ENCODE measurements around the gene PGA3.
"Not testable (repeated sequence)": the region's sequence is repeated elsewhere in the genome, so short reads cannot be mapped to it uniquely, and the experiment has no call there.

Gene PGA3

DNA sequence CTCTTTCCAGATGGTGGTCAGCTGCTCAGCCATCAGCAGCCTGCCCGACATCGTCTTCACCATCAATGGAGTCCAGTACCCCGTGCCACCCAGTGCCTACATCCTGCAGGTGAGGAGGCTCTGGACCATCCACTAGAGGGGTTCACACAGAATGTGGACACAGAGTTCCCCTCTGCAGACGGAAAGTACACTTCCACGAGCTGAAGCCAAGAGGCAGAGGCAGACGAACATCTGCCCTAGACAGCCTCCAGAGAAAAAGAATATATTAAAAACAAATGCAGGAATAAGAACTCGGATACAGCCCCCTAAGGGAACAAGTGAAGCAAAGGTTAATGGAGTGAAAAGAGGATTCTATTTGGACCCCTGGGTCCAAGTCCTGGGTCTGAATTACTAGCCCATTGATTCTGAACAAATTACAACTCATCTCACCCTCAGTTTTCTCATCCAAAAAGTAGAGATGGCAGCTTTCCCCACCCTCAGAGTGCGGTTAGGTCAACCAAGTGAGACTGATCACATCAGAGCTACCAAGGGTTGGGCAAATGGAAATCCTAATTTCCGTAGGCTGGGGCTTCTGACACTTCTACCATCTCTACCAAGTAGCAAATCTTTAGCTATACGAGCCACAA is 8.1 kb downstream of the PGA3 start:
- DNase-seq: not testable (repeated sequence)

DNA sequence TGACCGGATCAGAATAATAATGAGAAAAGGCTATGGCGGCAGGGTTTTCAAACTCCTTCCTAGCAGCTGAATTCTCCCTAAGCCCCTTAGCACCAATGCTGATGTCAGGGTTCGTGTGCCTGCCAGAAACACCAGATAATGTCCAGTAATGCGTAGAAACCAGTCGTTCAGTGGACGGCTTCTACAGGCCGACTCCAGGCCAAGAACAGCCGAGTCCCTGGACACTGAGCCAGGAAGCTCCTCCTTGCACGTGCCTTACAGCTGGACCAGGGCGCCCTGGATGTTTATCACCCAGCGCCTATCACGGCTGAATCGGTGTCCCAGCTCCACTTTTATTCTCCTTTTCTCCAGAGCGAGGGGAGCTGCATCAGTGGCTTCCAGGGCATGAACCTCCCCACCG is 8.9 kb downstream of the PGA3 start:
- DNase-seq: not testable (repeated sequence)

DNA sequence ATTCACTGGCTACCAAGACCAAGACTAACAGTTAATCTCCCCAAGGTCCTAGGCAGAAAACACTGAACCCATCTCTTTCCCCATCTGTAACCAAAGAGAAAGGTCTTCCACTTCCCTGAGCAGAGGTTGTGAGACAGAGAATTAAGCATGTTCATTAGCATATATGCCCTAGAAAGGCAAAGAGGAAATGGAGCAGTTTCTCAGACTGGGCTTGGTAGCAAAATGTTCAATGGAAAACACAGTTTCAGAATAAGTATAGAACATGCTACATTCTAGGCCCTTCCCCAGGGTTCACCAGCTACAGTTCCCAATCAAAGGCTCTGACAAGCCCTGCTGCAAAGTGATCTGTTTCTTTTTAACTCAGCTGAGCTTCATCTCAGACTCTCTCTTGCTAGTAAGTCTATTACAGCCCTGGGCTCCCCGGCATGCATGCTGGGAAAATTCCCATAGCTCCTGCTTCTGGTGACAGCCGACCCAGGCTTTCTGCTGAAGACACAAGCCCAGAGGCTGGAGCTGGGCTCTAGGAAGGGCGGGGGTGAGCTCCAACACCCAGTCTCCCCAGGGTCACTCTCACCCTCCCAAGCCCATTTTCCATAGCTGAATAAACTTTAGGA is 10.5 kb downstream of the PGA3 start:
- DNase-seq: not testable (repeated sequence)

DNA sequence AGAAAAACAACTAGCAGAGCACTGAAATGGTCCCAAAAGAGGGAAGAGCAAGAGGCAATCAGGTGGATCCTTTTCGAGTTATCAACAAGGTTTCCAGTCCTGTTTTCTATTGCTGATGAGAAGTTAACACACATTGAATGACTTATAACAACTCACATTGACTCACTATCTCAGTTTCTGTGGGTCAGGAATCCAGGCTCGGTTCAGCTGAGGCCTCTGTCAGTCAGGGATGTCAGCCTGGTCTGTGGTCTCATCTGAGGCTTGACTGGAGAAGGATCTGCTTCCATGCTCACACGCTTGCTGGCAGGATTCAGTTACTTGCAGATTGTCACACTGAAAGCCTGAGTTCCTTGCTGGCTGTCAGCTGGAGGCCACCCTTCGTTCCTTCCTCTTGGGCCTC is 15.0 kb downstream of the PGA3 start:
- DNase-seq: not testable (repeated sequence)

DNA sequence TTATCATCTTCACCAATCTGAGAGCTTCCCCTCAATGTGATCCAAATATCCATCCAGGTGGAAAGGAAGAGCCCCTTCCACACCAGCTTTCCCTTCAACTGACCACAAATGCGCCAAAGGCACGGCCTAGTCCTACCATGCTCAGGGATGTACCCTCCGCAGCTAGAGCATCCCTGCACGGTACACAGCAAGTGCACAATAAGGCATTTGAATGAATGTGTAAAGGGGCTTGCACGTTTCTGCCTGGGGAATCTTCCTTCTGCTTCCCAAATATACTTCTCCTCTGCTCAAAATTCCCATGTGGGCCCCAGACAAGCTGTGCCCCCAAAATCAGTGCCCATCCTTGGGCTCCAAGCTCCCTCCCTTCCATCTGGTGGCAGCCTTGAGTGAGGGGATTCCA is 15.7 kb downstream of the PGA3 start:
- DNase-seq: not testable (repeated sequence)

DNA sequence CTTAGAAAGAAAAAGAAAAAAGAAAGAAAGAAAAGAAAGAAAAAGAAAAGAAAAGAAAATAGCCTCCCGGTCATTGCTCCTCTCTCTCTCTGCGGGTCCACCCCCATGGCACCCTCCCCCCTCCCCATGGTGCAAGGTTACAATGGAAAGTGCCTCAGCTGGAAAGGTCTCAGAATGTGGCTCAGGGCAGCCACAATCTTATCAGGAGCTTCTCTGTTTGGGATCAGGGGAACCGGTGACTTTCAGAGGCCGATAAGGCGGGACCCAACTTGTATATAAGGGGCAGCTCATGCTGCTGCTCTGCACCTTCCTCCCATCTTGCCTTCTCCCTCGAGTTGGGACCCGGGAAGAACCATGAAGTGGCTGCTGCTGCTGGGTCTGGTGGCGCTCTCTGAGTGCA is 18.7 kb downstream of the PGA3 start, which contains the start of gene PGA4:
TSS of gene PGA4 (plus strand) at position 301 of the 400 bp plus-strand sequence. CDS start at position 355, 54 bp downstream.
- not testable (repeated sequence) for DNase-seq

DNA sequence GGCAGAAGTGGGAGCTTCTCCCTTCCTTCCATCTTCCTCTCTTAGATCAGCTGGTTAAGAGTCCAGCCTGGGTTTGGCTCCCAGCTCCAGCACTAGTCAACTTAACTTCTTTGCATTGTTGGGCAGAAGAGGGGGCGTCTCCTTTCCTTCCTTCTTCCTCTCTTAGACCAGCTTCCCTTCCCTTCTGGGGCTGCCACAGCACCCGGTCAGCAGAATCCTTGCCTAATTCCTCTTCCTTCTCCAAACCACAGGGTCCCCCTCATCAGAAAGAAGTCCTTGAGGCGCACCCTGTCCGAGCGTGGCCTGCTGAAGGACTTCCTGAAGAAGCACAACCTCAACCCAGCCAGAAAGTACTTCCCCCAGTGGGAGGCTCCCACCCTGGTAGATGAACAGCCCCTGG is 19.4 kb downstream of the PGA3 start:
- DNase-seq: not testable (repeated sequence)

DNA sequence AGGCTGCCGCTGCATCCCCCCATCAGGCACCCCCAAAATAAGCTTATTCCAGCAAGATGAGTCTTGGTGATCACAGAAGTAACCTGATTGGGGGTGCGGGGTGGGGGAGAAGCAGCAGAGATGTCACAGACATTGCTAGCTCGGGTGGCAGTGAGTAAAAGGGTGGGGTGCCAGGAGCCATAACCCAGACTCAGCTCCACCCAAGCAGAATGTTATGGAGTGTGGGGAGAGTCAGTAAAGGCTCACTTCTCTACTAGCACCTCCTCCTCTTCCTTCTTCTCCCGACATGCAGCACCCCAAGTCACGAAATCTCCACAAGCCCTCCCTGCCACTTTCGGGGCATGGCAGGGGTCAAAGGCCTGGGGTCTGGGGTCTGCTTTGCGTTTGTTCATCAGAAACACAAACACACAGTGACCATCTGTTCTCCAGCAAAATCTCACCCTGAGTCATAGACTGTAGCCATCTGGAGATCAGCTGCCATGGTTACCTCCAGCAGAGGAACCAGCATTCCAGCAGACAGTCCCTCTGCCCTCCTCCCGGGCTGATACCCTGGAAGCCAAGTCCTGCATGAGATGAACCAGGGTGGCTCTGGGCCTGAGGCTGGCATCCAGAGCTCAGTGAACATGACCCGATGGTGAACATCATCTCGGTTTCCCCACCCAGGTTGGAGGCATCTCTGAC is 23.3 kb downstream of the PGA3 start:
- not testable (repeated sequence) for DNase-seq

DNA sequence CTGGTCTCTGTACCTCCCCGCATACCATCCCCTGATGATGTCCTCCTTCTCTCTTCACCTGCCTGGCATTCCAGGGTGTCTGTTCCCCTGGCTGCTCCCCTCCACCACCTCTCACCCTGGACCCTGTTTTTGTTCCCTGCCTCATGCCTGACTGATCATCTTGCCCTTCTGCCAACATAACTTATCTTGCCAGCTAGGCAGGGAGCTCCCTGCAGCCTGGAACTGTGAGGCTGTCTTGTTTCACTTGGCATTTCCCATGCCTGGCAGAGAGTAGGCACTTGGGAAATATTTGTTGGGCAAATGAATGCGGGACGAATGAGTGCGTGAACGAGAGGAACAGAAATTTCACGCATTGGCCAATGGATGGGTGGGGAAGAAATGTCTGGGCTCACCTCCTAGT is 26.1 kb downstream of the PGA3 start:
- not testable (repeated sequence) for DNase-seq

DNA sequence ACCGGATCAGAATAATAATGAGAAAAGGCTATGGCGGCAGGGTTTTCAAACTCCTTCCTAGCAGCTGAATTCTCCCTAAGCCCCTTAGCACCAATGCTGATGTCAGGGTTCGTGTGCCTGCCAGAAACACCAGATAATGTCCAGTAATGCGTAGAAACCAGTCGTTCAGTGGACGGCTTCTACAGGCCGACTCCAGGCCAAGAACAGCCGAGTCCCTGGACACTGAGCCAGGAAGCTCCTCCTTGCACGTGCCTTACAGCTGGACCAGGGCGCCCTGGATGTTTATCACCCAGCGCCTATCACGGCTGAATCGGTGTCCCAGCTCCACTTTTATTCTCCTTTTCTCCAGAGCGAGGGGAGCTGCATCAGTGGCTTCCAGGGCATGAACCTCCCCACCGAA is 27.7 kb downstream of the PGA3 start:
- not testable (repeated sequence) for DNase-seq

DNA sequence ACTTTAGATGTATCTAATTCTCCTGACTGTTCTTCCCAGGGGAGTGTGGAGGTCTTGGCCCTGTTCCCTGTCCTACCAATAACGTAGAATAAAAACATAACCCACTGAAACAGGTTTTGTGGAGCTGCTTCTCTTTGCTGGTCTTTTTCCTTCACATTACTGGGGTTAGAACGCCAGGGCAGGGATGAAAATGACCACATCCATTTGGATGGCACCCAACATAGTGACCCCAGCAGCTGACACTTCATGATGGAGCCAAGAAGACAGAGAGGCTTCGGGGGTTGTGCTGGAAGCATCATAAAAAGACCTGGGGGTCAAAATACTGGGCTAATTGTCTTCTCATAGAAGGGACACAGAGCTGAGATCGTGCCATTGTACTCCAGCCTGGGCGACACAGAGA is 28.3 kb downstream of the PGA3 start:
- not testable (repeated sequence) for DNase-seq

DNA sequence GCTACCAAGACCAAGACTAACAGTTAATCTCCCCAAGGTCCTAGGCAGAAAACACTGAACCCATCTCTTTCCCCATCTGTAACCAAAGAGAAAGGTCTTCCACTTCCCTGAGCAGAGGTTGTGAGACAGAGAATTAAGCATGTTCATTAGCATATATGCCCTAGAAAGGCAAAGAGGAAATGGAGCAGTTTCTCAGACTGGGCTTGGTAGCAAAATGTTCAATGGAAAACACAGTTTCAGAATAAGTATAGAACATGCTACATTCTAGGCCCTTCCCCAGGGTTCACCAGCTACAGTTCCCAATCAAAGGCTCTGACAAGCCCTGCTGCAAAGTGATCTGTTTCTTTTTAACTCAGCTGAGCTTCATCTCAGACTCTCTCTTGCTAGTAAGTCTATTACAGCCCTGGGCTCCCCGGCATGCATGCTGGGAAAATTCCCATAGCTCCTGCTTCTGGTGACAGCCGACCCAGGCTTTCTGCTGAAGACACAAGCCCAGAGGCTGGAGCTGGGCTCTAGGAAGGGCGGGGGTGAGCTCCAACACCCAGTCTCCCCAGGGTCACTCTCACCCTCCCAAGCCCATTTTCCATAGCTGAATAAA is 29.3 kb downstream of the PGA3 start:
- not testable (repeated sequence) for DNase-seq

DNA sequence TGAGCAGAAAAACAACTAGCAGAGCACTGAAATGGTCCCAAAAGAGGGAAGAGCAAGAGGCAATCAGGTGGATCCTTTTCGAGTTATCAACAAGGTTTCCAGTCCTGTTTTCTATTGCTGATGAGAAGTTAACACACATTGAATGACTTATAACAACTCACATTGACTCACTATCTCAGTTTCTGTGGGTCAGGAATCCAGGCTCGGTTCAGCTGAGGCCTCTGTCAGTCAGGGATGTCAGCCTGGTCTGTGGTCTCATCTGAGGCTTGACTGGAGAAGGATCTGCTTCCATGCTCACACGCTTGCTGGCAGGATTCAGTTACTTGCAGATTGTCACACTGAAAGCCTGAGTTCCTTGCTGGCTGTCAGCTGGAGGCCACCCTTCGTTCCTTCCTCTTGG is 33.8 kb downstream of the PGA3 start:
- DNase-seq: not testable (repeated sequence)

DNA sequence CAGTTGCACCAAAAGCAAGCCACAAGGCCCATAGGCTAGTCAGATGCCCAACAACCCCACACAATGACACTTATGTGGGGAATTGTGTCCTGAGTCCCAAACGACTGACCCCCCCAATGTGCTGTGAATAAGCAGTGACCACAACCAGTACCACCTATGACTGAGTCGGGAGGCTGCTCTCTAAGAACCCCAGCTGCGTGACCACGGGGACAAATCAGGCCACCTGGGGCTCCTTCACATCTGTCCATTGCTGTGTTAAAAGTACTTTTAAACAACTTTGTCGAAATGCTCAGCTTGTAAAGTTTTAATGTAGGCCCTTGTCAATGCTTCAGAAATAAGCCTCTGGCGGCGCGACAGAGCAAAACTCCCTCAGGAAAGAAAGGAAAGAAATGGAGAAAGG is 37.0 kb downstream of the PGA3 start:
- not testable (repeated sequence) for DNase-seq

DNA sequence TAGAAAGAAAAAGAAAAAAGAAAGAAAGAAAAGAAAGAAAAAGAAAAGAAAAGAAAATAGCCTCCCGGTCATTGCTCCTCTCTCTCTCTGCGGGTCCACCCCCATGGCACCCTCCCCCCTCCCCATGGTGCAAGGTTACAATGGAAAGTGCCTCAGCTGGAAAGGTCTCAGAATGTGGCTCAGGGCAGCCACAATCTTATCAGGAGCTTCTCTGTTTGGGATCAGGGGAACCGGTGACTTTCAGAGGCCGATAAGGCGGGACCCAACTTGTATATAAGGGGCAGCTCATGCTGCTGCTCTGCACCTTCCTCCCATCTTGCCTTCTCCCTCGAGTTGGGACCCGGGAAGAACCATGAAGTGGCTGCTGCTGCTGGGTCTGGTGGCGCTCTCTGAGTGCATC is 37.6 kb downstream of the PGA3 start, which contains the start of gene PGA5:
TSS of gene PGA5 (plus strand) at position 301 of the 400 bp plus-strand sequence. CDS start at position 353, 52 bp downstream.
- DNase-seq: not testable (repeated sequence)

DNA sequence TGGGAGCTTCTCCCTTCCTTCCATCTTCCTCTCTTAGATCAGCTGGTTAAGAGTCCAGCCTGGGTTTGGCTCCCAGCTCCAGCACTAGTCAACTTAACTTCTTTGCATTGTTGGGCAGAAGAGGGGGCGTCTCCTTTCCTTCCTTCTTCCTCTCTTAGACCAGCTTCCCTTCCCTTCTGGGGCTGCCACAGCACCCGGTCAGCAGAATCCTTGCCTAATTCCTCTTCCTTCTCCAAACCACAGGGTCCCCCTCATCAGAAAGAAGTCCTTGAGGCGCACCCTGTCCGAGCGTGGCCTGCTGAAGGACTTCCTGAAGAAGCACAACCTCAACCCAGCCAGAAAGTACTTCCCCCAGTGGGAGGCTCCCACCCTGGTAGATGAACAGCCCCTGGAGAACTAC is 38.2 kb downstream of the PGA3 start:
- not testable (repeated sequence) for DNase-seq

DNA sequence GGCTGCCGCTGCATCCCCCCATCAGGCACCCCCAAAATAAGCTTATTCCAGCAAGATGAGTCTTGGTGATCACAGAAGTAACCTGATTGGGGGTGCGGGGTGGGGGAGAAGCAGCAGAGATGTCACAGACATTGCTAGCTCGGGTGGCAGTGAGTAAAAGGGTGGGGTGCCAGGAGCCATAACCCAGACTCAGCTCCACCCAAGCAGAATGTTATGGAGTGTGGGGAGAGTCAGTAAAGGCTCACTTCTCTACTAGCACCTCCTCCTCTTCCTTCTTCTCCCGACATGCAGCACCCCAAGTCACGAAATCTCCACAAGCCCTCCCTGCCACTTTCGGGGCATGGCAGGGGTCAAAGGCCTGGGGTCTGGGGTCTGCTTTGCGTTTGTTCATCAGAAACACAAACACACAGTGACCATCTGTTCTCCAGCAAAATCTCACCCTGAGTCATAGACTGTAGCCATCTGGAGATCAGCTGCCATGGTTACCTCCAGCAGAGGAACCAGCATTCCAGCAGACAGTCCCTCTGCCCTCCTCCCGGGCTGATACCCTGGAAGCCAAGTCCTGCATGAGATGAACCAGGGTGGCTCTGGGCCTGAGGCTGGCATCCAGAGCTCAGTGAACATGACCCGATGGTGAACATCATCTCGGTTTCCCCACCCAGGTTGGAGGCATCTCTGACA is 42.1 kb downstream of the PGA3 start:
- not testable (repeated sequence) for DNase-seq

DNA sequence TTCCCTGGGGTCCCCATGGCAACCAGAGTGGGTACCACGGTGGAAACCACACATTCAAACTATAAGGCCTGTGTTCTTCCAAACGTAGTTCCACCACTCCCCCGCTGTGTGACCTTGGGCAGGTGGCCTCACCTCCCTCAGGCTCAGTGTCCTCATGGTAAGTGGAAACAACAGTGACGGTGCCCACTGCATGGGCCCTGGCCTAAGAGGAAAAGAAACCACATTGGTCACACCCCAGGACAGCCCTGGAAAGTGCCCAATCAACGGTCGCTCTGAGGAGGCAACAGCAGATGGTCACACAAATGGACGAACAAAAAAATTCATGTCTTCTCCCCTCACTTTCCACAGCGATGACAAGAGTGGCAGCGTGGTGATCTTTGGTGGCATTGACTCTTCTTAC is 44.8 kb downstream of the PGA3 start:
- DNase-seq: not testable (repeated sequence)

DNA sequence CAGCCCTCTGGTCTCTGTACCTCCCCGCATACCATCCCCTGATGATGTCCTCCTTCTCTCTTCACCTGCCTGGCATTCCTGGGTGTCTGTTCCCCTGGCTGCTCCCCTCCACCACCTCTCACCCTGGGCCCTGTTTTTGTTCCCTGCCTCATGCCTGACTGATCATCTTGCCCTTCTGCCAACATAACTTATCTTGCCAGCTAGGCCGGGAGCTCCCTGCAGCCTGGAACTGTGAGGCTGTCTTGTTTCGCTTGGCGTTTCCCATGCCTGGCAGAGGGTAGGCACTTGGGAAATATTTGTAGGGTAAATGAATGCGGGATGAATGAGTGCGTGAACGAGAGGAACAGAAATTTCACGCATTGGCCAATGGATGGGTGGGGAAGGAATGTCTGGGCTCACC is 45.9 kb downstream of the PGA3 start:
- DNase-seq: not testable (repeated sequence)

DNA sequence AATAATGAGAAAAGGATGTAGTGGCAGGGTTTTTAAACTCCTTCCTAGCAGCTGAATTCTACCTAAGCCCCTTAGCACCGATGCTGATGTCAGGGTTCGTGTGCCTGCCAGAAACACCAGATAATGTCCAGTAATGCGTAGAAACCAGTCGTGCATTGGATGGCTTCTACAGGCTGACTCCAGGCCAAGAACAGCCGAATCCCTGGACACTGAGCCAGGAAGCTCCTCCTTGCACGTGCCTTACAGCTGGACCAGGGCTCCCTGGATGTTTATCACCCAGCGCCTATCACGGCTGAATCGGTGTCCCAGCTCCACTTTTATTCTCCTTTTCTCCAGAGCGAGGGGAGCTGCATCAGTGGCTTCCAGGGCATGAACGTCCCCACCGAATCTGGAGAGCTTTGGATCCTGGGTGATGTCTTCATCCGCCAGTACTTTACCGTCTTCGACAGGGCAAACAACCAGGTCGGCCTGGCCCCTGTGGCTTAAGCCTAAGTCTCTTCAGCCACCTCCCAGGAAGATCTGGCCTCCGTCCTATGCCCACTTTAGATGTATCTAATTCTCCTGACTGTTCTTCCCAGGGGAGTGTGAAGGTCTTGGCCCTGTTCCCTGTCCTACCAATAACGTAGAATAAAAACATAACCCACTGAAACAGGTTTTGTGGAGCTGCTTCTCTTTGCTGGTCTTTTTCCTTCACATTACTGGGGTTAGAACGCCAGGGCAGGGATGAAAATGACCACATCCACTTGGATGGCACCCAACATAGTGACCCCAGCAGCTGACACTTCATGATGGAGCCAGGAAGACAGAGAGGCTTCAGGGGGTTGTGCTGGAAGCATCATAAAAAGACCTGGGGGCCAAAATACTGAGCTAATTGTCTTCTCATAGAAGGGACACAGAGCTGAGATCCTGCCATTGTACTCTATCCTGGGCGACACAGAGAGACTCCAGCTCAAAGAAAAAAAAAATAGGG is 47.8 kb downstream of the PGA3 start:
- peak; percentile 20 for DNase-seq

DNA sequence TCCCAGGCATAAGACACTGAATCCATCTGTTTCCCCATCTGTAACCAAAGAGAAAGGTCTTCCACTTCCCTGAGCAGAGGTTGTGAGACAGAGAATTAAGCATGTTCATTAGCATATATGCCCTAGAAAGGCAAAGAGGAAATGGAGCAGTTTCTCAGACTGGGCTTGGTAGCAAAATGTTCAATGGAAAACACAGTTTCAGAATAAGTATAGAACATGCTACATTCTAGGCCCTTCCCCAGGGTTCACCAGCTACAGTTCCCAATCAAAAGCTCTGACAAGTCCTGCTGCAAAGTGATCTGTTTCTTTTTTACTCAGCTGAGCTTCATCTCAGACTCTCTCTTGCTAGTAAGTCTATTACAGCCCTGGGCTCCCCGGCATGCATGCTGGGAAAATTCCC is 49.0 kb downstream of the PGA3 start:
- DNase-seq: not testable (repeated sequence)

All from NCI-H82 (cell line).